ENCODE data around the gene PRRG2. TPM values are rescaled to one million over a fixed set of nuclear protein-coding genes. Genes with fewer than 3 reads are reported as not detected.

PRRG2 gene
- total and polyA plus RNA-seq, 2 of the 13 experiments (the other 11 are each of a cell fraction or from before 2014, with no cell fraction given) = 0.66 to 0.82 TPM

- TF ChIP-seq MAFK (conservative IDR thresholded peaks at IDR 0.05 in 1 of 2, IDR thresholded peaks at IDR 0.05 in 1 of 2; ENCODE audit: low read length in 2 of 2) (peak; percentile 32 to 39; a peak in 2 of 4 replicates), ZBTB33 (CRISPR knock-in tag; IDR thresholded peaks at IDR 0.05) (no peak), ELF4 (CRISPR knock-in tag; IDR thresholded peaks at IDR 0.05; ENCODE audit: borderline replicate concordance) (no peak), FOXK2 (IDR thresholded peaks at IDR 0.05) (no peak), ZNF703 (CRISPR knock-in tag; IDR thresholded peaks at IDR 0.05; ENCODE audit: borderline replicate concordance) (no peak), ZNF674 (CRISPR knock-in tag; IDR thresholded peaks at IDR 0.05; ENCODE audit: low read depth) (no peak), SALL1 (CRISPR knock-in tag; IDR thresholded peaks at IDR 0.05) (0 out of 2 replicates have a peak, but pooled peaks have one; percentile 28), GTF3A (CRISPR knock-in tag; conservative IDR thresholded peaks at IDR 0.05) (no peak), GABPA (IDR thresholded peaks at IDR 0.05; ENCODE audit: low read depth, low read length) (no peak), GABPA (CRISPR knock-in tag; IDR thresholded peaks at IDR 0.05; ENCODE audit: low read depth) (peak; percentile 19; the same call in 1 of the 2 replicates), ELF3 (CRISPR knock-in tag; IDR thresholded peaks at IDR 0.05) (peak; percentile 24; the same call in 1 of the 2 replicates), STAG1 (CRISPR knock-in tag; IDR thresholded peaks at IDR 0.05) (peak; percentile 64), TEAD3 (CRISPR knock-in tag; optimal IDR thresholded peaks at IDR 0.05; ENCODE audit: borderline replicate concordance) (peak; percentile 38), TFAP4 (IDR thresholded peaks at IDR 0.05; ENCODE audit: borderline replicate concordance, low read depth) (0 out of 2 replicates have a peak, but pooled peaks have one; percentile 13), ZMYM4 (CRISPR knock-in tag; IDR thresholded peaks at IDR 0.05) (peak; percentile 48; the same call in 1 of the 2 replicates), ZNF296 (CRISPR knock-in tag; conservative IDR thresholded peaks at IDR 0.05) (no peak), THYN1 (CRISPR knock-in tag; IDR thresholded peaks at IDR 0.05; ENCODE audit: borderline replicate concordance, low read depth) (no peak), CTCF (CRISPR knock-in tag; IDR thresholded peaks at IDR 0.05) (peak; percentile 83), FOSL1 (CRISPR knock-in tag; IDR thresholded peaks at IDR 0.05; ENCODE audit: borderline replicate concordance) (no peak), ZNF678 (CRISPR knock-in tag; IDR thresholded peaks at IDR 0.05) (no peak), ZNF121 (CRISPR knock-in tag; IDR thresholded peaks at IDR 0.05) (peak; percentile 33; the same call in 1 of the 2 replicates), ZNF263 (CRISPR knock-in tag; IDR thresholded peaks at IDR 0.05) (no peak), ZNF724P (CRISPR knock-in tag; IDR thresholded peaks at IDR 0.05; ENCODE audit: borderline replicate concordance) (no peak), ZNF496 (CRISPR knock-in tag; IDR thresholded peaks at IDR 0.05; ENCODE audit: insufficient replicate concordance) (no peak), SP5 (CRISPR knock-in tag; IDR thresholded peaks at IDR 0.05; ENCODE audit: borderline replicate concordance, low read depth) (peak; percentile 16; the same call in 1 of the 2 replicates)
These were observed 10.0 kb upstream of the PRRG2 start (continued) for GRCh38 chr19:49570997-49571676.

All from HepG2 (cell line).